Activated T-cell treated with anti-CD3 and anti-CD28 coated beads for 24 hours (primary cell): ENCODE data around the gene MEGF6.
"Not testable (repeated sequence)": the region's sequence is repeated elsewhere in the genome, so short reads cannot be mapped to it uniquely, and the experiment has no call there.

Experiments used
- DNase-seq: peaks from one replicate; pipeline ENCODE4 v3.0.0-alpha.2; 2020; ENCODE audit warnings: low read depth

Gene MEGF6

GRCh38 chr1:3595949-3596348, 15.4 kb downstream of the MEGF6 start:
- no peak for DNase-seq

- DNase-seq = no peak
These were observed 16.5 kb downstream of the MEGF6 start for GRCh38 chr1:3594706-3595377.

GRCh38 chr1:3593745-3594144, 17.6 kb downstream of the MEGF6 start:
- no peak for DNase-seq

- DNase-seq = no peak
These were observed 18.0 kb downstream of the MEGF6 start for GRCh38 chr1:3593334-3593733.

- DNase-seq = no peak
These were observed 20.1 kb downstream of the MEGF6 start for GRCh38 chr1:3590951-3591865.

- DNase-seq = no peak
These were observed 21.1 kb downstream of the MEGF6 start for GRCh38 chr1:3590139-3590763.

- DNase-seq = no peak
These were observed 22.9 kb downstream of the MEGF6 start for GRCh38 chr1:3588395-3588794.

GRCh38 chr1:3586986-3587759, 24.1 kb downstream of the MEGF6 start:
- no peak for DNase-seq

- no peak for DNase-seq
These were observed 25.3 kb downstream of the MEGF6 start for GRCh38 chr1:3585940-3586568.

GRCh38 chr1:3585353-3585868, 25.9 kb downstream of the MEGF6 start:
- not testable (repeated sequence) for DNase-seq

- no peak for DNase-seq
These were observed 26.4 kb downstream of the MEGF6 start for GRCh38 chr1:3584915-3585314.

- DNase-seq = not testable (repeated sequence)
These were observed 27.6 kb downstream of the MEGF6 start for GRCh38 chr1:3583751-3584150.

- no peak for DNase-seq
These were observed 29.8 kb downstream of the MEGF6 start for GRCh38 chr1:3581296-3582036.

- DNase-seq = no peak
These were observed 31.1 kb downstream of the MEGF6 start for GRCh38 chr1:3580231-3580630.

- DNase-seq = no peak
These were observed 31.7 kb downstream of the MEGF6 start for GRCh38 chr1:3579626-3580025.

GRCh38 chr1:3578906-3579305, 32.4 kb downstream of the MEGF6 start:
- no peak for DNase-seq

- DNase-seq = no peak
These were observed 32.9 kb downstream of the MEGF6 start for GRCh38 chr1:3578433-3578805.

- no peak for DNase-seq
These were observed 33.4 kb downstream of the MEGF6 start for GRCh38 chr1:3577711-3578432.

- no peak for DNase-seq
These were observed 34.0 kb downstream of the MEGF6 start for GRCh38 chr1:3577300-3577699.

GRCh38 chr1:3575993-3576392, 35.3 kb downstream of the MEGF6 start:
- no peak for DNase-seq
